Endometrial microvascular endothelial cells (primary cell): ENCODE measurements around the gene VPS25. TPM values are rescaled to one million over a fixed set of nuclear protein-coding genes. Genes with fewer than 3 reads are reported as not detected.

Experiments used
- in situ Hi-C: cut with HindIII; loops from 2 replicates; pipeline ENCODE4 v1.10.0; 2017; ENCODE audit warnings: low sequenced_read_pairs, low pct_unique_long_range_greater_than_20kb; ENCODE audit errors: inconsistent ontology term
- total RNA-seq: library from RNA; depleted of rRNA; stranded (reverse); fragments of >200 nt; gene quantifications from one replicate; pipeline ENCODE4 v1.2.3, GENCODE V29; 2015; ENCODE audit errors: inconsistent ontology term

VPS25 gene
- total RNA-seq, 1 donor from 2014 or later = 70.5 TPM

GRCh38 chr17:42819939-42820535 lies 46.8 kb downstream of the VPS25 start:
- in situ Hi-C loops = no loop called here

GRCh38 chr17:42821176-42821575 lies 47.9 kb downstream of the VPS25 start:
- in situ Hi-C loops = no loop called here

GRCh38 chr17:42827472-42827871 lies 54.2 kb downstream of the VPS25 start:
- in situ Hi-C loops = no loop called here

Other genes with a start within 250 kb of the VPS25 start
- 33.7 TPM for gene NAGLU, start 237.2 kb upstream of the VPS25 start, total RNA-seq
- gene HSD17B1, start 220.5 kb upstream of the VPS25 start, total RNA-seq = not detected
- gene COASY, start 211.3 kb upstream of the VPS25 start, total RNA-seq = 37.3 TPM
- gene MLX, start 206.3 kb upstream of the VPS25 start, total RNA-seq = 31.6 TPM
- 8.5 TPM for gene PSMC3IP, start 195.7 kb upstream of the VPS25 start, total RNA-seq
- 65.9 TPM for gene RETREG3, start 164.1 kb upstream of the VPS25 start, total RNA-seq
- 137 TPM for gene TUBG1, start 163.8 kb upstream of the VPS25 start, total RNA-seq
- 7.4 TPM for gene TUBG2, start 114.2 kb upstream of the VPS25 start, total RNA-seq
- 9.6 TPM for gene PLEKHH3, start 96.5 kb upstream of the VPS25 start, total RNA-seq
- gene CCR10, start 91.6 kb upstream of the VPS25 start, total RNA-seq = 1.5 TPM
- gene CNTNAP1, start 90.9 kb upstream of the VPS25 start, total RNA-seq = 29.7 TPM
- gene EZH1, start 28.4 kb upstream of the VPS25 start, total RNA-seq = 13.5 TPM
- gene RAMP2, start 12.2 kb upstream of the VPS25 start, total RNA-seq = 2.8 TPM
- 6.5 TPM for gene WNK4, start 7.2 kb downstream of the VPS25 start, total RNA-seq
- 79.3 TPM for gene COA3, start 25.3 kb downstream of the VPS25 start, total RNA-seq
- gene CNTD1, start 25.4 kb downstream of the VPS25 start, total RNA-seq = 0.37 TPM
- gene BECN1, start 50.8 kb downstream of the VPS25 start, total RNA-seq = 109 TPM
- 163 TPM for gene PSME3, start 59.9 kb downstream of the VPS25 start, total RNA-seq
- 0.09 TPM for gene AOC2, start 71.1 kb downstream of the VPS25 start, total RNA-seq
- gene AOC3, start 77.8 kb downstream of the VPS25 start, total RNA-seq = not detected
- not detected for gene G6PC1, start 127.3 kb downstream of the VPS25 start, total RNA-seq
- 34.3 TPM for gene AARSD1, start 191.0 kb downstream of the VPS25 start, total RNA-seq
- gene PTGES3L, start 206.6 kb downstream of the VPS25 start, total RNA-seq = not detected
- 7.3 TPM for gene RUNDC1, start 207.1 kb downstream of the VPS25 start, total RNA-seq
- gene RPL27, start 225.0 kb downstream of the VPS25 start, total RNA-seq = 880 TPM
- 62.6 TPM for gene IFI35, start 233.3 kb downstream of the VPS25 start, total RNA-seq
- 599 TPM for gene VAT1, start 248.9 kb downstream of the VPS25 start, total RNA-seq